HAP-1 (cell line): Measurements from ENCODE around the gene ABHD10.

Experiments used
- DNase-seq, 2 experiments: peaks; one replicate each; pipeline ENCODE4 v3.0.0-alpha.2; 2016 to 2020; ENCODE audit warnings: low spot score in 2 of 2
- H3K27me3 ChIP-seq: fragments of 250-450 bp; sonication (Bioruptor Pico); 2 replicates; pipeline ENCODE4 v1.5.1; 2020; ENCODE audit warnings: low read depth, mild to moderate bottlenecking, moderate library complexity
- H3K36me3 ChIP-seq: fragments of 250-450 bp; sonication (Bioruptor Pico); replicated peaks from 2 replicates; pipeline ENCODE4 v1.5.1; 2020; ENCODE audit warnings: mild to moderate bottlenecking
- H3K4me1 ChIP-seq: fragments of 250-450 bp; sonication (Bioruptor Pico); 2 replicates; pipeline ENCODE4 v1.5.1; 2020; ENCODE audit warnings: mild to moderate bottlenecking
- H3K4me3 ChIP-seq: fragments of 250-450 bp; sonication (Bioruptor Pico); 2 replicates; pipeline ENCODE4 v1.5.1; 2020; ENCODE audit warnings: mild to moderate bottlenecking, moderate library complexity
- H3K9me3 ChIP-seq: fragments of 250-450 bp; sonication (Bioruptor Pico); 2 replicates; pipeline ENCODE4 v1.5.1; 2020; ENCODE audit warnings: mild to moderate bottlenecking, moderate library complexity
- in situ Hi-C: fragments of 300-500 bp; cut with MboI; formaldehyde crosslinking; loops from 3 replicates; pipeline ENCODE4 v1.14.3; 2020; ENCODE audit warnings: low sequenced_read_pairs, inconsistent platforms, mixed read lengths

The ABHD10 gene

GRCh38 chr3:112038863-112039262 lies 60.0 kb downstream of the ABHD10 start:
- no peak for DNase-seq
- Histone ChIP-seq H3K36me3 (no peaks in the 10 kb centered on the region), H3K27me3 (no peaks in the 10 kb centered on the region), H3K4me1 (peaks cover 3% of the 10 kb centered on the region; the same call in 1 of the 2 replicates), H3K4me3 (no peak overlapping the region), H3K9me3 (no peaks in the 10 kb centered on the region)
- in situ Hi-C loops, result no loop called here

GRCh38 chr3:112041321-112041720 lies 62.5 kb downstream of the ABHD10 start:
- H3K4me1 ChIP-seq, result peaks cover 3% of the 10 kb centered on the region; the same call in 1 of the 2 replicates
- H3K27me3 ChIP-seq, result no peaks in the 10 kb centered on the region
- H3K4me3 ChIP-seq, result no peak overlapping the region
- DNase-seq, result no peak
- in situ Hi-C loops, result no loop called here
- no peaks in the 10 kb centered on the region for H3K9me3 ChIP-seq
- H3K36me3 ChIP-seq, result no peaks in the 10 kb centered on the region

- H3K27me3 ChIP-seq, result no peaks in the 10 kb centered on the region
- no peaks in the 10 kb centered on the region for H3K36me3 ChIP-seq
- H3K9me3 ChIP-seq, result no peaks in the 10 kb centered on the region
- peaks cover 3% of the 10 kb centered on the region; the same call in 1 of the 2 replicates for H3K4me1 ChIP-seq
- no peak overlapping the region for H3K4me3 ChIP-seq
- in situ Hi-C loops, result no loop called here
- DNase-seq, result no peak
These were observed 64.0 kb downstream of the ABHD10 start for GRCh38 chr3:112042842-112043280.
